K562 (cell line): Measurements from ENCODE around the gene NDUFB10. TPM values are rescaled to one million over a fixed set of nuclear protein-coding genes. Genes with fewer than 3 reads are reported as not detected.

ENCODE experiments used
- CTBP1 ChIP-seq: fragments of 450-650 bp; IDR thresholded peaks from 2 replicates; pipeline ENCODE4 v1.6.1; 2016; ENCODE audit warnings: borderline replicate concordance
- ELF1 ChIP-seq: fragments of 200-800 bp; sonication (Bioruptor generic); IDR thresholded peaks from 2 replicates; pipeline ENCODE4 v1.6.1; 2016; ENCODE audit warnings: missing genetic modification characterization, missing compliant biosample characterization
- HEY1 ChIP-seq: fragments of 250-450 bp; sonication (Bioruptor Pico); IDR thresholded peaks from 2 replicates; pipeline ENCODE4 v1.5.0; 2020; ENCODE audit warnings: mild to moderate bottlenecking, moderate library complexity, borderline replicate concordance
- PHF8 ChIP-seq: fragments of 200-600 bp; sonication (generic); IDR thresholded peaks from 2 replicates; pipeline ENCODE4 v1.6.1; 2012; ENCODE audit warnings: mixed run types, mild to moderate bottlenecking, inconsistent platforms, low read length, moderate library complexity, borderline replicate concordance
- POLR2AphosphoS2 ChIP-seq: IDR thresholded peaks from 2 replicates; pipeline ENCODE4 v1.6.1; 2012; ENCODE audit warnings: low read length, improper control_type of control experiment
- POU5F1 ChIP-seq: fragments of 150-350 bp; IDR thresholded peaks from 2 replicates; pipeline ENCODE4 v1.6.1; 2014; ENCODE audit warnings: borderline replicate concordance, low read length, low read depth, mild to moderate bottlenecking; ENCODE audit not compliant: partially characterized antibody
- PRPF4 ChIP-seq: fragments of 200-400 bp; formaldehyde crosslinking; IDR thresholded peaks from one replicate; pipeline ENCODE4 v1.6.1; 2017; ENCODE audit warnings: low read length, low read depth, mild to moderate bottlenecking; ENCODE audit not compliant: insufficient read depth, poor library complexity, severe bottlenecking
- SIRT6 ChIP-seq: IDR thresholded peaks from one replicate; pipeline ENCODE4 v1.6.1; 2012; ENCODE audit warnings: low read depth, mild to moderate bottlenecking, control low read depth, inconsistent platforms, low read length, moderate library complexity
- TAF9B ChIP-seq: fragments of 450-650 bp; IDR thresholded peaks from 2 replicates; pipeline ENCODE4 v1.6.1; 2018; ENCODE audit warnings: mild to moderate bottlenecking; ENCODE audit not compliant: partially characterized antibody
- ZBTB7A ChIP-seq: IDR thresholded peaks from 2 replicates; pipeline ENCODE4 v1.6.1; 2011; ENCODE audit warnings: low read depth, mild to moderate bottlenecking, low read length, moderate library complexity, borderline replicate concordance; ENCODE audit not compliant: control insufficient read depth
- ZNF175 ChIP-seq: fragments of 200-800 bp; sonication (Bioruptor generic); IDR thresholded peaks from 2 replicates; pipeline ENCODE4 v1.6.1; 2016; ENCODE audit warnings: low read depth, mild to moderate bottlenecking, missing genetic modification characterization, missing compliant biosample characterization
- ZNF408 ChIP-seq: fragments of 250-450 bp; sonication (Bioruptor Pico); IDR thresholded peaks from 2 replicates; pipeline ENCODE4 v1.4.0; 2020; ENCODE audit warnings: low read depth, mild to moderate bottlenecking, moderate library complexity
- ZNF75A ChIP-seq: fragments of 450-650 bp; formaldehyde crosslinking; IDR thresholded peaks from 2 replicates; pipeline ENCODE4 v1.4.0; 2020; ENCODE audit warnings: mild to moderate bottlenecking
- ZNF766 ChIP-seq: fragments of 200-800 bp; sonication (Bioruptor generic); conservative IDR thresholded peaks from 2 replicates; pipeline ENCODE4 v1.6.1; 2016; ENCODE audit warnings: missing genetic modification characterization, missing compliant biosample characterization
- polyA plus RNA-seq, 8 experiments: library from polyadenylated mRNA; depleted of rRNA in 4 of 8; stranded (reverse) in 5 of 8; unstranded in 3 of 8; fragments of >200 nt; fragmentation: Nextera tagmentation in 2 of 8; fragmentation: Illumina TruSeq in 1 of 8; extraction: Ambion mirVana in 2 of 8; extraction: Trizol in 1 of 8; gene quantifications; 2 replicates each; pipeline versions ENCODE4 v1.2.1 to v1.2.3, GENCODE V29; 2011 to 2014; ENCODE audit warnings: inconsistent platforms in 1 of 8, missing spikeins in 1 of 8
- total RNA-seq, 7 experiments: library from RNA; depleted of rRNA in 6 of 7; stranded (reverse); fragments of >200 nt in 6 of 7; fragmentation: Illumina TruSeq in 2 of 7; extraction: Trizol in 2 of 7; gene quantifications; 2 replicates each; pipeline versions ENCODE4 v1.2.1 to v1.2.3, GENCODE V29; 2011 to 2021; ENCODE audit warnings: low replicate concordance in 1 of 7
- TF ChIP-seq, protein P1 (sequence below): sonication (generic); formaldehyde crosslinking; IDR thresholded peaks from 2 replicates; pipeline ENCODE4 v1.8.0; 2023; ENCODE audit warnings: mild to moderate bottlenecking, missing genetic modification reagents
- TF ChIP-seq, protein P2 (sequence below): fragments of 250-450 bp; sonication (Bioruptor Pico); IDR thresholded peaks from 2 replicates; pipeline ENCODE4 v1.8.0; 2022; ENCODE audit warnings: moderate library complexity, mild to moderate bottlenecking, inconsistent platforms
- TF ChIP-seq, protein P3 (sequence below): IDR thresholded peaks from 2 replicates; pipeline ENCODE4 v1.6.1; 2014; ENCODE audit warnings: antibody characterized with exemption
- TF ChIP-seq, protein P4 (sequence below): fragments of 450-650 bp; formaldehyde crosslinking; IDR thresholded peaks from 2 replicates; pipeline ENCODE4 v1.4.0; 2020; ENCODE audit warnings: mild to moderate bottlenecking, moderate library complexity
- TF ChIP-seq, protein P5 (sequence below): fragments of 450-650 bp; IDR thresholded peaks from 2 replicates; pipeline ENCODE4 v1.6.1; 2016; ENCODE audit warnings: mild to moderate bottlenecking

Gene NDUFB10
- total and polyA plus RNA-seq, 9 of the 15 experiments (the other 6 are each of a cell fraction or from before 2014, with no cell fraction given): 69.3 to 527 (median 161) TPM

DNA sequence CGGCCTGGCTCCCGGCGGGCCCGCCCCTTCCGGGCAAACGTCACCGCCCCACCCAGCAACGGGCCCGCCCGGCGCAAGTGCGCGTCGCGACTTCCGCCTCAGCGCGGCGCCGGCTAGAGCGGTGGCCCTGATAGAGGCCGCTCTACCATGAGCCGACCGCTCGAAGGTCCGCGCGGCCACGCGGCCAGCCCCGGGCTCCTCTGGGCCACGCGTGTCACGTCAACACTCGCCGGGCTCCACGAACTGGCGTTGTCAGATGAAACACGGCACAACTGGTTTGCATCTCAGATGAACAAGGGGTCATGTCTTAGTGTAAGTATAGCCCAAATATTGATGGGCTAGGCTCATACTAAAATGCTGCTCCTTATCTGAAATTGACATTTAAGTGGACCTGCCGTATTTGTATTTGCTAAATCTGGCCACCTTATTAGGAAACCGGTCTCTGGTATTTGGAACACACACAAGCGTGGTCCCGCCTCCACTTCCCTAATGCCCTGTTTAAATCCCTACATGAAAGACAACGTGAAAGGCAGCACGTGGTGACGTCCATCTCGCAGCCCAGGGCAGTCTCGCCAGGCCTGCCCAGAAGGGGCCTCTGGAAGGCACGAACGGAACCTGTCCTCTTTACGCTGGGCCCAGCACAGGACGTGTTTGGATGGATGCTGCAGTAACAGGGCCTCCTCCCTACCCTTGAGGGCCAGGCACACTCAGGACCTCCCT lies 50.6 kb downstream of the NDUFB10 start, which contains the start of gene ZNF598 (continued):
- TF ChIP-seq, protein P1, sequence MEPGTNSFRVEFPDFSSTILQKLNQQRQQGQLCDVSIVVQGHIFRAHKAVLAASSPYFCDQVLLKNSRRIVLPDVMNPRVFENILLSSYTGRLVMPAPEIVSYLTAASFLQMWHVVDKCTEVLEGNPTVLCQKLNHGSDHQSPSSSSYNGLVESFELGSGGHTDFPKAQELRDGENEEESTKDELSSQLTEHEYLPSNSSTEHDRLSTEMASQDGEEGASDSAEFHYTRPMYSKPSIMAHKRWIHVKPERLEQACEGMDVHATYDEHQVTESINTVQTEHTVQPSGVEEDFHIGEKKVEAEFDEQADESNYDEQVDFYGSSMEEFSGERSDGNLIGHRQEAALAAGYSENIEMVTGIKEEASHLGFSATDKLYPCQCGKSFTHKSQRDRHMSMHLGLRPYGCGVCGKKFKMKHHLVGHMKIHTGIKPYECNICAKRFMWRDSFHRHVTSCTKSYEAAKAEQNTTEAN (CRISPR knock-in tag): no peak
- peak; percentile 98 for TF ChIP-seq PHF8
- TF ChIP-seq POU5F1: no peak
- TF ChIP-seq ZNF75A (CRISPR knock-in tag): no peak
- TF ChIP-seq ZBTB7A: no peak; the same call in 1 of the 2 replicates
- TF ChIP-seq PRPF4: no peak
- TF ChIP-seq, protein P2, sequence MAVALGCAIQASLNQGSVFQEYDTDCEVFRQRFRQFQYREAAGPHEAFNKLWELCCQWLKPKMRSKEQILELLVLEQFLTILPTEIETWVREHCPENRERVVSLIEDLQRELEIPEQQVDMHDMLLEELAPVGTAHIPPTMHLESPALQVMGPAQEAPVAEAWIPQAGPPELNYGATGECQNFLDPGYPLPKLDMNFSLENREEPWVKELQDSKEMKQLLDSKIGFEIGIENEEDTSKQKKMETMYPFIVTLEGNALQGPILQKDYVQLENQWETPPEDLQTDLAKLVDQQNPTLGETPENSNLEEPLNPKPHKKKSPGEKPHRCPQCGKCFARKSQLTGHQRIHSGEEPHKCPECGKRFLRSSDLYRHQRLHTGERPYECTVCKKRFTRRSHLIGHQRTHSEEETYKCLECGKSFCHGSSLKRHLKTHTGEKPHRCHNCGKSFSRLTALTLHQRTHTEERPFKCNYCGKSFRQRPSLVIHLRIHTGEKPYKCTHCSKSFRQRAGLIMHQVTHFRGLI (CRISPR knock-in tag): no peak
- no peak for TF ChIP-seq SIRT6
- peak; percentile 91 for TF ChIP-seq ELF1 (tag)
- TF ChIP-seq, protein P3, sequence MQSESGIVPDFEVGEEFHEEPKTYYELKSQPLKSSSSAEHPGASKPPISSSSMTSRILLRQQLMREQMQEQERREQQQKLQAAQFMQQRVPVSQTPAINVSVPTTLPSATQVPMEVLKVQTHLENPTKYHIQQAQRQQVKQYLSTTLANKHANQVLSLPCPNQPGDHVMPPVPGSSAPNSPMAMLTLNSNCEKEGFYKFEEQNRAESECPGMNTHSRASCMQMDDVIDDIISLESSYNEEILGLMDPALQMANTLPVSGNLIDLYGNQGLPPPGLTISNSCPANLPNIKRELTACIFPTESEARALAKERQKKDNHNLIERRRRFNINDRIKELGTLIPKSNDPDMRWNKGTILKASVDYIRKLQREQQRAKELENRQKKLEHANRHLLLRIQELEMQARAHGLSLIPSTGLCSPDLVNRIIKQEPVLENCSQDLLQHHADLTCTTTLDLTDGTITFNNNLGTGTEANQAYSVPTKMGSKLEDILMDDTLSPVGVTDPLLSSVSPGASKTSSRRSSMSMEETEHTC: no peak
- 0 out of 2 replicates have a peak, but pooled peaks have one; percentile 44 for TF ChIP-seq ZNF175 (CRISPR knock-in tag)
- TF ChIP-seq TAF9B: peak; percentile 82
- TF ChIP-seq POLR2AphosphoS2: no peak
- TF ChIP-seq, protein P4, sequence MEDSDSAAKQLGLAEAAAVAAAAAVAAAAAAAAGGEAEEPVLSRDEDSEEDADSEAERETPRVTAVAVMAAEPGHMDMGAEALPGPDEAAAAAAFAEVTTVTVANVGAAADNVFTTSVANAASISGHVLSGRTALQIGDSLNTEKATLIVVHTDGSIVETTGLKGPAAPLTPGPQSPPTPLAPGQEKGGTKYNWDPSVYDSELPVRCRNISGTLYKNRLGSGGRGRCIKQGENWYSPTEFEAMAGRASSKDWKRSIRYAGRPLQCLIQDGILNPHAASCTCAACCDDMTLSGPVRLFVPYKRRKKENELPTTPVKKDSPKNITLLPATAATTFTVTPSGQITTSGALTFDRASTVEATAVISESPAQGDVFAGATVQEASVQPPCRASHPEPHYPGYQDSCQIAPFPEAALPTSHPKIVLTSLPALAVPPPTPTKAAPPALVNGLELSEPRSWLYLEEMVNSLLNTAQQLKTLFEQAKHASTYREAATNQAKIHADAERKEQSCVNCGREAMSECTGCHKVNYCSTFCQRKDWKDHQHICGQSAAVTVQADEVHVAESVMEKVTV (CRISPR knock-in tag): no peak
- no peak for TF ChIP-seq ZNF408 (CRISPR knock-in tag)
- no peak for TF ChIP-seq ZNF766 (CRISPR knock-in tag)
- no peak for TF ChIP-seq HEY1 (CRISPR knock-in tag)
- TF ChIP-seq, protein P5, sequence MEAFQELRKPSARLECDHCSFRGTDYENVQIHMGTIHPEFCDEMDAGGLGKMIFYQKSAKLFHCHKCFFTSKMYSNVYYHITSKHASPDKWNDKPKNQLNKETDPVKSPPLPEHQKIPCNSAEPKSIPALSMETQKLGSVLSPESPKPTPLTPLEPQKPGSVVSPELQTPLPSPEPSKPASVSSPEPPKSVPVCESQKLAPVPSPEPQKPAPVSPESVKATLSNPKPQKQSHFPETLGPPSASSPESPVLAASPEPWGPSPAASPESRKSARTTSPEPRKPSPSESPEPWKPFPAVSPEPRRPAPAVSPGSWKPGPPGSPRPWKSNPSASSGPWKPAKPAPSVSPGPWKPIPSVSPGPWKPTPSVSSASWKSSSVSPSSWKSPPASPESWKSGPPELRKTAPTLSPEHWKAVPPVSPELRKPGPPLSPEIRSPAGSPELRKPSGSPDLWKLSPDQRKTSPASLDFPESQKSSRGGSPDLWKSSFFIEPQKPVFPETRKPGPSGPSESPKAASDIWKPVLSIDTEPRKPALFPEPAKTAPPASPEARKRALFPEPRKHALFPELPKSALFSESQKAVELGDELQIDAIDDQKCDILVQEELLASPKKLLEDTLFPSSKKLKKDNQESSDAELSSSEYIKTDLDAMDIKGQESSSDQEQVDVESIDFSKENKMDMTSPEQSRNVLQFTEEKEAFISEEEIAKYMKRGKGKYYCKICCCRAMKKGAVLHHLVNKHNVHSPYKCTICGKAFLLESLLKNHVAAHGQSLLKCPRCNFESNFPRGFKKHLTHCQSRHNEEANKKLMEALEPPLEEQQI: no peak
- peak; percentile 77 for TF ChIP-seq CTBP1
